Endothelial cell of umbilical vein (primary cell): ENCODE results near the gene ACYP2. TPM values are rescaled to one million over a fixed set of nuclear protein-coding genes. Genes with fewer than 3 reads are reported as not detected.
A peak's percentile ranks its signal among the peaks of the same experiment; 100 is the strongest.

ENCODE experiments used
- BruUV-seq: library from RNA; stranded (reverse); fragments of 400-500 nt; replicated peaks from 2 replicates; lab custom pipeline; 2021; lab: Mats Ljungman, UMichigan
- CTCF ChIA-PET: fragments of 300-600, 350-600 bp; sonication (Branson Sonifier 250); formaldehyde crosslinking; loops from one replicate; lab custom pipeline; 2021; ENCODE audit warnings: antibody characterized with exemption, inconsistent platforms; lab: Charles Lee
- POLR2A ChIA-PET: fragments of 300-600, 350-600 bp; sonication (Branson Sonifier 250); formaldehyde crosslinking; loops from one replicate; lab custom pipeline; 2021; ENCODE audit warnings: antibody characterized with exemption, inconsistent platforms; lab: Charles Lee
- DNase-seq: peaks from one replicate; pipeline ENCODE4 v3.0.0-alpha.2; 2011; ENCODE audit warnings: low read depth, low spot score
- FAIRE-seq: peaks from 2 replicates; lab custom pipeline; 2011; peaks lifted over from hg19 to GRCh38; lab: Jason Lieb, UNC
- H2AFZ ChIP-seq: 2 replicates; pipeline ENCODE4 v1.6.0; 2012; ENCODE audit warnings: low read depth, low read length, control low read depth, inconsistent platforms
- H3K27ac ChIP-seq: 2 replicates; pipeline ENCODE4 v1.5.1; 2011; ENCODE audit warnings: low read depth, mild to moderate bottlenecking, control low read depth, low read length, moderate library complexity; ENCODE audit not compliant: insufficient read depth
- H3K27me3 ChIP-seq, 2 experiments: 2 replicates each; pipeline versions ENCODE4 v1.6.0 to v1.6.1; 2011; ENCODE audit warnings: low read length in 2 of 2, mixed read lengths in 1 of 2; ENCODE audit not compliant: control insufficient read depth in 2 of 2, insufficient read depth in 2 of 2
- H3K36me3 ChIP-seq, 2 experiments: 2 replicates in 1 of 2; 3 replicates in 1 of 2; pipeline ENCODE4 v1.5.1; 2011; ENCODE audit warnings: low read length in 2 of 2, mild to moderate bottlenecking in 1 of 2, moderate library complexity in 1 of 2; ENCODE audit not compliant: control insufficient read depth in 2 of 2, insufficient read depth in 2 of 2; ENCODE audit errors: extremely low read depth in 1 of 2
- H3K4me1 ChIP-seq: 3 replicates; pipeline ENCODE4 v1.5.1; 2011; ENCODE audit warnings: mild to moderate bottlenecking, low read length; ENCODE audit not compliant: control insufficient read depth, insufficient read depth; ENCODE audit errors: extremely low read depth
- H3K4me2 ChIP-seq: 2 replicates; pipeline ENCODE4 v1.6.1; 2011; ENCODE audit warnings: low read length, control low read depth, mixed read lengths; ENCODE audit not compliant: insufficient read depth
- H3K4me3 ChIP-seq, 3 experiments: fragments of 200-600 bp in 1 of 3; sonication (generic), shearing (Covaris generic) in 1 of 3; replicated peaks in 1 of 3; 2 replicates each; pipeline ENCODE4 v1.5.1; 2011 to 2016; ENCODE audit warnings: control low read depth in 3 of 3, low read length in 3 of 3, mild to moderate bottlenecking in 2 of 3, inconsistent platforms in 1 of 3, low read depth in 1 of 3, moderate library complexity in 1 of 3; ENCODE audit not compliant: insufficient read depth in 1 of 3
- H3K79me2 ChIP-seq: 2 replicates; pipeline ENCODE4 v1.6.0; 2012; ENCODE audit warnings: low read length, inconsistent platforms; ENCODE audit not compliant: control insufficient read depth, insufficient read depth
- H3K9ac ChIP-seq: replicated peaks from 2 replicates; pipeline ENCODE3; 2011; ENCODE audit warnings: low read length, control low read depth; ENCODE audit not compliant: insufficient read depth; ENCODE audit errors: extremely low read depth
- H3K9me1 ChIP-seq: replicated peaks from 3 replicates; pipeline ENCODE4 v1.6.0; 2011; ENCODE audit warnings: mild to moderate bottlenecking, low read length; ENCODE audit not compliant: control insufficient read depth, insufficient read depth; ENCODE audit errors: extremely low read depth
- H3K9me3 ChIP-seq: replicated peaks from 2 replicates; pipeline ENCODE4 v1.5.1; 2012; ENCODE audit warnings: low read length, inconsistent platforms; ENCODE audit not compliant: control insufficient read depth, insufficient read depth
- H4K20me1 ChIP-seq: replicated peaks from 2 replicates; pipeline ENCODE3; 2011; ENCODE audit warnings: mild to moderate bottlenecking, low read length; ENCODE audit not compliant: control insufficient read depth, insufficient read depth; ENCODE audit errors: extremely low read depth
- EZH2 ChIP-seq: IDR thresholded peaks from 2 replicates; pipeline ENCODE4 v1.6.1; 2012; ENCODE audit warnings: borderline replicate concordance, low read depth, mild to moderate bottlenecking, moderate library complexity, low read length, inconsistent platforms; ENCODE audit not compliant: severe bottlenecking
- FOS ChIP-seq: IDR thresholded peaks from 2 replicates; pipeline ENCODE4 v1.6.1; 2011; ENCODE audit warnings: mild to moderate bottlenecking, low read length, moderate library complexity, borderline replicate concordance; ENCODE audit not compliant: insufficient read depth
- GATA2 ChIP-seq: IDR thresholded peaks from 2 replicates; pipeline ENCODE4 v1.7.0; 2011; ENCODE audit warnings: low read depth, mild to moderate bottlenecking, moderate library complexity, mixed read lengths, low read length; ENCODE audit not compliant: insufficient read length, insufficient read depth
- JUN ChIP-seq: IDR thresholded peaks from 2 replicates; pipeline ENCODE4 v1.6.1; 2011; ENCODE audit warnings: borderline replicate concordance, low read depth; ENCODE audit not compliant: insufficient read length, insufficient read depth
- MYC ChIP-seq: IDR thresholded peaks from one replicate; pipeline ENCODE4 v1.6.1; 2011; ENCODE audit warnings: mild to moderate bottlenecking, low read depth, low read length
- POLR2A ChIP-seq: IDR thresholded peaks from 2 replicates; pipeline ENCODE4 v1.6.1; 2012; ENCODE audit warnings: low read depth, mild to moderate bottlenecking, control low read depth, low read length
- POLR2AphosphoS5 ChIP-seq: IDR thresholded peaks from 2 replicates; pipeline ENCODE4 v1.6.1; 2012; ENCODE audit warnings: low read depth, mild to moderate bottlenecking, control low read depth, low read length, moderate library complexity; ENCODE audit not compliant: insufficient read depth
- dilution Hi-C: fragments of 300-500 bp; cut with MboI; formaldehyde crosslinking; loops from one replicate; pipeline ENCODE4 v1.15.0; 2019; ENCODE audit warnings: low sequenced_read_pairs; ENCODE audit not compliant: extremely low pct_ligation_motif_present
- intact Hi-C: fragments of 100-400 bp; cut with micrococcal nuclease; formaldehyde crosslinking; loops from one replicate; pipeline ENCODE4 v1.10.0; 2022
- polyA plus RNA-seq, 4 experiments: library from polyadenylated mRNA; depleted of rRNA in 3 of 4; stranded (reverse) in 3 of 4; unstranded in 1 of 4; fragments of >200 nt; gene quantifications; 2 replicates each; pipeline versions ENCODE4 v1.2.1 to v1.2.3, GENCODE V29; 2011 to 2012; ENCODE audit warnings: missing spikeins in 1 of 4
- total RNA-seq: library from RNA; stranded (reverse); gene quantifications from 2 replicates; pipeline ENCODE4 v1.2.3, GENCODE V29; 2021
- TF ChIP-seq, protein P1 (sequence below), 2 donors: IDR thresholded peaks; 1 replicate in 1 of 2; 2 replicates in 1 of 2; pipeline ENCODE4 v1.5.1; 2011; ENCODE audit warnings: low read length in 2 of 2, mild to moderate bottlenecking in 2 of 2, moderate library complexity in 2 of 2, control low read depth in 1 of 2, inconsistent platforms in 1 of 2, low read depth in 1 of 2; ENCODE audit not compliant: insufficient read depth in 1 of 2; ENCODE audit errors: extremely low read depth in 1 of 2
- TF ChIP-seq, protein P2 (sequence below): IDR thresholded peaks from 2 replicates; pipeline ENCODE4 v1.6.1; 2011; ENCODE audit not compliant: insufficient read depth, insufficient read length

The ACYP2 gene
- total and polyA plus RNA-seq, 2 donors (not counting 3 experiments of a cell fraction or from before 2014, with no cell fraction given) = 3.9 to 7.9 TPM

DNA sequence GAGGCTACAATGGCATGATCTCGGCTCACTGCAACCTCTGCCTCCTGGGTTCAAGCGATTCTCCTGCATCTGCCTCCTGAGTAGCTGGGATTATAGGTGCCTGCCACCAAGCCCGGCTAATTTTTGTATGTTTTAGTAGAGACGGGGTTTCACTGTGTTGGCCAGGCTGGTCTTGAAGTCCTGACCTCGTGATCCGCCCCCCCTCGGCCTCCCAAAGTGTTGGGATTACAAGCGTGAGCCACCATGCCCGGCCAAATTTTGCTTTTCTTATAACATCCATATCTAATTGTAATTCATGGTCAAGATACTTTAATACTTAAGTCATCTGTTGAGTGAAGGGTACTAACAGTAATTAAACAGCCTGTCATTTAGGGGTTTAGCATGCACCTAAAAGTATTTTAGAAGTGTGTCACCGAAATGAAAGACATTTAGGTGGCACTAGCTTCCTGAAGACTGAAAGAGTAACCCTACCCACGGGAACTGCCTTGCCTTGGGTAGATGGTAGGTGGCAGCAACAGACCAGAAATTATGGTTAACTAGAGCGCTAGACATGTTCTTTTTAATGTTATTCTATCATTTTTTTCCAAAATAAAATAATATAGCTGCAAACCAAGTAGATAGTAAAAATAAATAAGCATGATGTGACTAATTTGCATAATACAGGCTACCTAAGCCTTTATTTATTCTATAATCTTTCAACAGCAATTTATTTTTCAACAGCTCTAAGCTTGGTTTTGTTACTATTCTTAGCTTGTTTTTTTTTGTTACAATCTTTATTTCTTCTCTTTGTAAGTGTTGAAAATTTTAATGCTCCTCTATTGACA lies 8.6 kb upstream of the ACYP2 start:
- Histone ChIP-seq H3K9me3 (no peaks in the 10 kb centered on the region), H3K4me3 (no peak overlapping the region), H3K36me3 (no peaks in the 10 kb centered on the region), H3K9ac (no peak overlapping the region), H3K4me2 (no peak overlapping the region), H3K27me3 (no peaks in the 10 kb centered on the region), H3K4me1 (peaks cover 11% of the 10 kb centered on the region), H3K9me1 (no peaks in the 10 kb centered on the region), H3K79me2 (no peaks in the 10 kb centered on the region), H3K27ac (no peak overlapping the region), H4K20me1 (no peaks in the 10 kb centered on the region), H2AFZ (no peak overlapping the region)
- intact Hi-C loops = loop anchor here (1.0 to 2.0 kb wide), 3 partner anchors 396 to 732 kb away; no protein-coding TSS in a partner anchor
- TF ChIP-seq GATA2 (no peak), FOS (no peak), EZH2 (no peak), JUN (no peak), POLR2A (no peak), MYC (no peak), POLR2AphosphoS5 (no peak)
- TF ChIP-seq, protein P1, sequence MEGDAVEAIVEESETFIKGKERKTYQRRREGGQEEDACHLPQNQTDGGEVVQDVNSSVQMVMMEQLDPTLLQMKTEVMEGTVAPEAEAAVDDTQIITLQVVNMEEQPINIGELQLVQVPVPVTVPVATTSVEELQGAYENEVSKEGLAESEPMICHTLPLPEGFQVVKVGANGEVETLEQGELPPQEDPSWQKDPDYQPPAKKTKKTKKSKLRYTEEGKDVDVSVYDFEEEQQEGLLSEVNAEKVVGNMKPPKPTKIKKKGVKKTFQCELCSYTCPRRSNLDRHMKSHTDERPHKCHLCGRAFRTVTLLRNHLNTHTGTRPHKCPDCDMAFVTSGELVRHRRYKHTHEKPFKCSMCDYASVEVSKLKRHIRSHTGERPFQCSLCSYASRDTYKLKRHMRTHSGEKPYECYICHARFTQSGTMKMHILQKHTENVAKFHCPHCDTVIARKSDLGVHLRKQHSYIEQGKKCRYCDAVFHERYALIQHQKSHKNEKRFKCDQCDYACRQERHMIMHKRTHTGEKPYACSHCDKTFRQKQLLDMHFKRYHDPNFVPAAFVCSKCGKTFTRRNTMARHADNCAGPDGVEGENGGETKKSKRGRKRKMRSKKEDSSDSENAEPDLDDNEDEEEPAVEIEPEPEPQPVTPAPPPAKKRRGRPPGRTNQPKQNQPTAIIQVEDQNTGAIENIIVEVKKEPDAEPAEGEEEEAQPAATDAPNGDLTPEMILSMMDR (IDR thresholded peaks at IDR 0.05; ENCODE audit: extremely low read depth in 1 of 2, insufficient read depth in 1 of 2, low read depth in 1 of 2, low read length in 2 of 2) = peak; percentile 53 to 56
- TF ChIP-seq, protein P2, sequence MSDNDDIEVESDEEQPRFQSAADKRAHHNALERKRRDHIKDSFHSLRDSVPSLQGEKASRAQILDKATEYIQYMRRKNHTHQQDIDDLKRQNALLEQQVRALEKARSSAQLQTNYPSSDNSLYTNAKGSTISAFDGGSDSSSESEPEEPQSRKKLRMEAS = no peak
- no TSS peak for BruUV-seq
- CTCF ChIA-PET = interaction anchor here (0.6 to 6.2 kb wide), 99 partner anchors 8 to 1325 kb away, joined by 3 to 205 read pairs (median 4); partner anchors contain the start of gene ACYP2
- DNase-seq = peak; percentile 69
- FAIRE-seq = peak; percentile 52
- dilution Hi-C loops = no loop called here
- POLR2A ChIA-PET = interaction anchor here (0.7 to 1.2 kb wide), 2 partner anchors 9 to 598 kb away, joined by 3 read pairs; partner anchors contain the start of gene ACYP2
